ENCODE results near the gene CADM3.

Gene CADM3

GRCh38 chr1:159171254-159171687, at the start of gene CADM3:
TSS of gene CADM3 (plus strand) at chr1:159171615. CDS start at chr1:159171766, 151 bp downstream.
- DNase-seq = no peak

GRCh38 chr1:159122005-159122621, 49.3 kb upstream of the CADM3 start:
- no peak for DNase-seq

- no peak for DNase-seq
These were observed 47.8 kb upstream of the CADM3 start for GRCh38 chr1:159123587-159123986.

- no peak for DNase-seq
These were observed 39.0 kb upstream of the CADM3 start for GRCh38 chr1:159132271-159132881.

GRCh38 chr1:159140474-159140873, 30.9 kb upstream of the CADM3 start:
- DNase-seq = no peak

GRCh38 chr1:159141584-159142390, 29.6 kb upstream of the CADM3 start:
- DNase-seq = no peak

- no peak for DNase-seq
These were observed 29.1 kb upstream of the CADM3 start for GRCh38 chr1:159142391-159142663.

- no peak for DNase-seq
These were observed 28.5 kb upstream of the CADM3 start for GRCh38 chr1:159142726-159143510.

GRCh38 chr1:159144571-159144970, 26.8 kb upstream of the CADM3 start:
- no peak for DNase-seq

GRCh38 chr1:159146980-159147379, 24.4 kb upstream of the CADM3 start:
- DNase-seq = no peak

- DNase-seq = no peak
These were observed 19.4 kb upstream of the CADM3 start for GRCh38 chr1:159152031-159152430.

GRCh38 chr1:159161001-159161718, 10.3 kb upstream of the CADM3 start:
- peak; percentile 28 for DNase-seq

GRCh38 chr1:159161719-159162026, 9.7 kb upstream of the CADM3 start:
- no peak for DNase-seq

- peak; percentile 18 for DNase-seq
These were observed 8.7 kb upstream of the CADM3 start for GRCh38 chr1:159162516-159163265.

GRCh38 chr1:159163614-159164228, 7.7 kb upstream of the CADM3 start:
- DNase-seq = no peak

GRCh38 chr1:159168043-159168442, 3.4 kb upstream of the CADM3 start:
- DNase-seq = no peak

- no peak for DNase-seq
These were observed 776 bp upstream of the CADM3 start for GRCh38 chr1:159170639-159171038.

- DNase-seq = no peak
These were observed 480 bp downstream of the CADM3 start for GRCh38 chr1:159171688-159172501.

GRCh38 chr1:159172614-159173291, 1.3 kb downstream of the CADM3 start:
- DNase-seq = no peak

- DNase-seq = no peak
These were observed 1.9 kb downstream of the CADM3 start for GRCh38 chr1:159173320-159173719.

All from GF-D8 (cell line).